Keratinocyte (primary cell): Measurements from ENCODE around the gene HSPB9. TPM values are rescaled to one million over a fixed set of nuclear protein-coding genes. Genes with fewer than 3 reads are reported as not detected.

Experiments used
- DNase-seq: peaks from one replicate; pipeline ENCODE4 v3.0.0-alpha.2; 2011; ENCODE audit warnings: low read depth, missing footprints, low spot score
- FAIRE-seq: peaks from 2 replicates; lab custom pipeline; 2011; peaks lifted over from hg19 to GRCh38; lab: Jason Lieb, UNC
- H2AFZ ChIP-seq: 2 replicates; pipeline ENCODE4 v1.6.0; 2012; ENCODE audit warnings: low read length, control low read depth, inconsistent platforms; ENCODE audit not compliant: control insufficient read depth
- H3K27ac ChIP-seq: 2 replicates; pipeline ENCODE4 v1.5.1; 2011; ENCODE audit warnings: low read length; ENCODE audit not compliant: control insufficient read depth, insufficient read depth
- H3K27me3 ChIP-seq: 3 replicates; pipeline ENCODE4 v1.6.0; 2011; ENCODE audit warnings: low read length; ENCODE audit not compliant: control insufficient read depth, insufficient read depth; ENCODE audit errors: extremely low read depth
- H3K36me3 ChIP-seq, 2 experiments: 2 replicates in 1 of 2; 3 replicates in 1 of 2; pipeline ENCODE4 v1.5.1; 2011; ENCODE audit warnings: low read length in 2 of 2, mild to moderate bottlenecking in 1 of 2; ENCODE audit not compliant: control insufficient read depth in 2 of 2, insufficient read depth in 2 of 2; ENCODE audit errors: extremely low read depth in 1 of 2
- H3K4me1 ChIP-seq: 3 replicates; pipeline ENCODE4 v1.5.1; 2011; ENCODE audit warnings: low read length; ENCODE audit not compliant: control insufficient read depth, insufficient read depth; ENCODE audit errors: extremely low read depth
- H3K4me2 ChIP-seq: 3 replicates; pipeline ENCODE4 v1.6.0; 2011; ENCODE audit warnings: low read depth, low read length; ENCODE audit not compliant: control insufficient read depth, insufficient read depth; ENCODE audit errors: extremely low read depth
- H3K4me3 ChIP-seq, 3 experiments: fragments of 200-600 bp in 1 of 3; sonication (generic) in 1 of 3; 2 replicates in 2 of 3; 3 replicates in 1 of 3; pipeline ENCODE4 v1.5.1; 2011 to 2016; ENCODE audit warnings: low read length in 3 of 3, mild to moderate bottlenecking in 3 of 3, control low read depth in 2 of 3, inconsistent platforms in 1 of 3, low read depth in 1 of 3, mixed read lengths in 1 of 3, mixed run types in 1 of 3, moderate library complexity in 1 of 3; ENCODE audit not compliant: control insufficient read depth in 2 of 3, insufficient read depth in 2 of 3; ENCODE audit errors: extremely low read depth in 1 of 3
- H3K79me2 ChIP-seq: 2 replicates; pipeline ENCODE4 v1.6.0; 2012; ENCODE audit warnings: low read length; ENCODE audit not compliant: control insufficient read depth, insufficient read depth
- H3K9ac ChIP-seq: 3 replicates; pipeline ENCODE4 v1.6.0; 2011; ENCODE audit warnings: low read length; ENCODE audit not compliant: control insufficient read depth, insufficient read depth; ENCODE audit errors: extremely low read depth
- H3K9me1 ChIP-seq: 3 replicates; pipeline ENCODE4 v1.6.0; 2011; ENCODE audit warnings: low read length; ENCODE audit not compliant: control insufficient read depth, insufficient read depth; ENCODE audit errors: extremely low read depth
- H3K9me3 ChIP-seq: 2 replicates; pipeline ENCODE4 v1.5.1; 2012; ENCODE audit warnings: low read depth, low read length; ENCODE audit not compliant: control insufficient read depth
- H4K20me1 ChIP-seq: 3 replicates; pipeline ENCODE4 v1.6.0; 2011; ENCODE audit warnings: low read length; ENCODE audit not compliant: control insufficient read depth, insufficient read depth; ENCODE audit errors: extremely low read depth
- CTCF ChIP-seq, 3 experiments: IDR thresholded peaks in 1 of 3; conservative IDR thresholded peaks in 1 of 3; optimal IDR thresholded peaks in 1 of 3; 2 replicates in 2 of 3; 3 replicates in 1 of 3; pipeline versions ENCODE3 to v1.5.1; 2011; ENCODE audit warnings: low read length in 3 of 3, mild to moderate bottlenecking in 3 of 3, moderate library complexity in 2 of 3, control low read depth in 1 of 3, inconsistent platforms in 1 of 3; ENCODE audit not compliant: insufficient read depth in 2 of 3; ENCODE audit errors: extremely low read depth in 1 of 3
- EZH2 ChIP-seq: IDR thresholded peaks from one replicate; pipeline ENCODE4 v1.6.1; 2012; ENCODE audit warnings: inconsistent platforms, mild to moderate bottlenecking, low read length, moderate library complexity
- dilution Hi-C: fragments of 300-500 bp; cut with MboI; formaldehyde crosslinking; loops from one replicate; pipeline ENCODE4 v1.7.0; 2020; ENCODE audit warnings: low sequenced_read_pairs; ENCODE audit not compliant: extremely low pct_ligation_motif_present
- polyA plus RNA-seq, 5 experiments: library from polyadenylated mRNA; depleted of rRNA in 3 of 5; stranded (reverse) in 3 of 5; stranded (forward) in 1 of 5; unstranded in 1 of 5; fragments of >200 nt; gene quantifications; 1 replicate in 1 of 5; 2 replicates in 3 of 5; 3 replicates in 1 of 5; pipeline versions ENCODE4 v1.2.1 to v1.2.3, GENCODE V29; 2011 to 2012; ENCODE audit warnings: missing spikeins in 2 of 5, low read depth in 1 of 5, low replicate concordance in 1 of 5

The HSPB9 gene
- polyA plus RNA-seq, 1 donor (not counting 4 experiments of a cell fraction or from before 2014, with no cell fraction given): not detected

- no peak for DNase-seq
- no peaks in the 10 kb centered on the region for H3K27me3 ChIP-seq
- peaks cover 0 to 6% of the 10 kb centered on the region in 2 experiments for H3K36me3 ChIP-seq
- no peak overlapping the region for H3K9ac ChIP-seq
- H3K27ac ChIP-seq: no peak overlapping the region
- no peaks in the 10 kb centered on the region for H3K9me3 ChIP-seq
- H3K4me3 ChIP-seq: no peak overlapping the region
- H4K20me1 ChIP-seq: no peaks in the 10 kb centered on the region
- H3K9me1 ChIP-seq: no peaks in the 10 kb centered on the region
- H3K4me1 ChIP-seq: peaks cover 8% of the 10 kb centered on the region
- no peak overlapping the region for H2AFZ ChIP-seq
- H3K4me2 ChIP-seq: no peak overlapping the region
- FAIRE-seq: no peak
- TF ChIP-seq CTCF (optimal IDR thresholded peaks at IDR 0.05 in 1 of 3, IDR thresholded peaks at IDR 0.05 in 1 of 3, conservative IDR thresholded peaks at IDR 0.05 in 1 of 3; ENCODE audit: extremely low read depth in 1 of 3, insufficient read depth in 2 of 3, low read length in 3 of 3) (no peak), EZH2 (no peak)
- no peaks in the 10 kb centered on the region for H3K79me2 ChIP-seq
- dilution Hi-C loops: no loop called here
Observed at GRCh38 chr17:42104264-42104663, 18.3 kb upstream of the HSPB9 start.

GRCh38 chr17:42106009-42106408 is 16.6 kb upstream of the HSPB9 start:
- FAIRE-seq: no peak

More at GRCh38 chr17:42106009-42106408, 16.6 kb upstream of the HSPB9 start:
- Histone ChIP-seq H3K4me1 (peaks cover 8% of the 10 kb centered on the region), H3K36me3 (peaks cover 0 to 6% of the 10 kb centered on the region in 2 experiments), H3K4me2 (no peak overlapping the region), H3K27ac (no peak overlapping the region), H3K9me1 (no peaks in the 10 kb centered on the region), H4K20me1 (no peaks in the 10 kb centered on the region), H3K4me3 (no peak overlapping the region), H3K9me3 (no peaks in the 10 kb centered on the region), H3K27me3 (no peaks in the 10 kb centered on the region), H3K9ac (no peak overlapping the region), H3K79me2 (no peaks in the 10 kb centered on the region), H2AFZ (no peak overlapping the region)
- DNase-seq: no peak
- dilution Hi-C loops: no loop called here
- TF ChIP-seq EZH2: no peak
- TF ChIP-seq CTCF (optimal IDR thresholded peaks at IDR 0.05 in 1 of 3, IDR thresholded peaks at IDR 0.05 in 1 of 3, conservative IDR thresholded peaks at IDR 0.05 in 1 of 3; ENCODE audit: extremely low read depth in 1 of 3, insufficient read depth in 2 of 3, low read length in 3 of 3): no peak
